ENCODE measurements around the gene KLRC3.
"Not testable (repeated sequence)": the region's sequence is repeated elsewhere in the genome, so short reads cannot be mapped to it uniquely, and the experiment has no call there.

The KLRC3 gene

GRCh38 chr12:10420334-10420733 is at the start of gene KLRC3:
Gene KLRC3 (minus strand): TSS chr12:10420595. CDS start chr12:10420550, 45 bp downstream.
- not testable (repeated sequence) for DNase-seq

GRCh38 chr12:10469701-10470100 is 49.3 kb upstream of the KLRC3 start:
- DNase-seq = no peak

GRCh38 chr12:10466311-10466710 is 45.9 kb upstream of the KLRC3 start:
- no peak for DNase-seq

GRCh38 chr12:10457760-10458159 is 37.4 kb upstream of the KLRC3 start:
- DNase-seq = no peak

GRCh38 chr12:10456856-10457255 is 36.5 kb upstream of the KLRC3 start:
- DNase-seq = no peak

- DNase-seq = no peak
These were observed 35.4 kb upstream of the KLRC3 start for GRCh38 chr12:10455766-10456165.

- DNase-seq = no peak
These were observed 34.1 kb upstream of the KLRC3 start for GRCh38 chr12:10454531-10454930.

GRCh38 chr12:10453156-10453555 is 32.8 kb upstream of the KLRC3 start, which contains the start of gene KLRC1:
Gene KLRC1 (minus strand): TSS chr12:10453377. CDS start chr12:10451156, 2,221 bp downstream.
- DNase-seq = peak; percentile 19

- no peak for DNase-seq
These were observed 27.8 kb upstream of the KLRC3 start for GRCh38 chr12:10448236-10448635.

- peak; percentile 25 for DNase-seq
These were observed 25.7 kb upstream of the KLRC3 start for GRCh38 chr12:10446052-10446451.

GRCh38 chr12:10441144-10441543 is 20.7 kb upstream of the KLRC3 start:
- DNase-seq = not testable (repeated sequence)

- DNase-seq = not testable (repeated sequence)
These were observed 19.3 kb upstream of the KLRC3 start for GRCh38 chr12:10439608-10440274.

GRCh38 chr12:10437601-10438000 is 17.2 kb upstream of the KLRC3 start:
- DNase-seq = not testable (repeated sequence)

- not testable (repeated sequence) for DNase-seq
These were observed 15.4 kb upstream of the KLRC3 start, which contains the start of gene KLRC2 for GRCh38 chr12:10435816-10436215. Gene KLRC2 (minus strand): TSS chr12:10436010. CDS start chr12:10435986, 24 bp downstream.

GRCh38 chr12:10430623-10431022 is 10.2 kb upstream of the KLRC3 start:
- DNase-seq = peak; percentile 17

GRCh38 chr12:10425938-10426337 is 5.5 kb upstream of the KLRC3 start:
- DNase-seq = not testable (repeated sequence)

- DNase-seq = not testable (repeated sequence)
These were observed 4.0 kb upstream of the KLRC3 start for GRCh38 chr12:10424260-10424899.

GRCh38 chr12:10422159-10422558 is 1.8 kb upstream of the KLRC3 start:
- not testable (repeated sequence) for DNase-seq

- no peak for DNase-seq
These were observed 11.0 kb downstream of the KLRC3 start, which contains the start of gene KLRC4 for GRCh38 chr12:10409392-10409791. Gene KLRC4 (minus strand): TSS chr12:10409757. CDS start chr12:10409575, 182 bp downstream.

GRCh38 chr12:10408842-10409241 is 11.6 kb downstream of the KLRC3 start:
- DNase-seq = no peak

GRCh38 chr12:10406725-10407124 is 13.7 kb downstream of the KLRC3 start:
- DNase-seq = no peak

- DNase-seq = no peak
These were observed 15.1 kb downstream of the KLRC3 start for GRCh38 chr12:10405294-10405693.

GRCh38 chr12:10404798-10405197 is 15.6 kb downstream of the KLRC3 start:
- no peak for DNase-seq

GRCh38 chr12:10400829-10401228 is 19.6 kb downstream of the KLRC3 start:
- no peak for DNase-seq

Data from activated CD4-positive, alpha-beta T cell treated with anti-CD3 and anti-CD28 coated beads, Interleukin-10, Interleukin-2, amounts not matched to agents 100 ng/mL and 50 ng/mL, durations not matched to agents 16 hours and 8 hours (primary cell).